ENCODE results near the gene ZIC1. TPM values are rescaled to one million over a fixed set of nuclear protein-coding genes. Genes with fewer than 3 reads are reported as not detected.

The ZIC1 gene
- 2.0 and 3.5 TPM in 2 replicates for total RNA-seq (2014; rRNA removed; shearing (Covaris generic))

DNA sequence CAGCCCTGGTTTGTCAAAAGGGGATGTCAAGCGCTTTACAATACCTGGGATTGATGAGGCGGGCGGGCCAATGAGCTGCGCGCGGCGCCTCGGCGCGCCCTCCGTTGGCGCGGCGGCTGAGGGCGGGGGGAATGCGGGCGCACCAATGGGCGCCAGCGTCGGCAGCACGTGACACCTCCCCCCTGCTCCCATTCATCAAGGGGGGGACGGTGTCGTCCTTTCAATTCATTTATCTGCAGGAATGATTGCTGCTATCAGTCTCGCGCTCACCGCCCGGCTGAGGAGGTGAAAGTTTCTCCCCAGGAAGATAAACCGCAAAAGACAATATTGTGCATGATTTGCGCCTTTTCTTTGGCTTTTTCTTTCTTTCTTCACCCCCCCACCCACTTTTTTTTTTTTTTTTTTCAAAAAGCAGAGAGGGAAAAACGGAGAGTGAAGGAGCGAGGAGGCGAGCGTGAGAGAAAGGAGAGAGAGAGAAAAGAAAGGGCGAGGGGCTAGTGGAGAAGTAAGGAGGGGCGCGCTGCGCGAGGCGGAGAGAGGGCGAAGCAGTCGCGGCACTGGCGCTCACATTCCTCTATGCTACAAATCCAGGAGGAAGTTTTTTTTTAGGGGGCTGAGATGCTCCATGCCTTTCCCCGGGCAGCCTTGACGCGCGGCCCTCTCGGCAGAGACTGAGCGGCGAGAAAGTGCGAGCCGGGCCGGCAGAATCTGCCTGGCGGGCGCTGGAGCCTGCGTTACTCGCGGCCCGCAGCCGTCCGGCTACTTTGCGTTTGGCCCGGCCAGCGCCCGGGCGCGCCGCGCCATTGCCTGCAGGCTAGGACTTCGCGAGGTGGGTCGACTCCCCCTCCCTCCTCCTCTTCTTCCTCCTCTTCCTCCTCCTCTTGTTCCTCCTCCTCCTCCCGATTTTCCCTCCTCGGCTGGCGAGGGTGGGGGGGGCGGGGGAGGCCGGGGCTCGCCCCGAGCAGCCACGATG is at the start of gene ZIC1:
TSS of gene ZIC1 (plus strand) at position 223 of the 973 bp plus-strand sequence. CDS start at position 971, 748 bp downstream.
- peak; percentile 96 for DNase-seq
- Histone ChIP-seq H3K4me3 (ENCODE audit: insufficient read depth, low read depth, low read length) (peak within 1 kb of the TSS; percentile 40), H3K27me3 (ENCODE audit: control insufficient read depth, insufficient read depth, low read length) (peaks cover 95% of the 10 kb centered on the region), H3K36me3 (replicated peaks; ENCODE audit: control insufficient read depth, insufficient read depth, low read length) (no peaks in the 10 kb centered on the region)

GRCh38 chr3:147360051-147360439 is 49.1 kb upstream of the ZIC1 start:
- no peaks in the 10 kb centered on the region for H3K36me3 ChIP-seq (replicated peaks; ENCODE audit: control insufficient read depth, insufficient read depth, low read length)
- no peak overlapping the region for H3K4me3 ChIP-seq (ENCODE audit: insufficient read depth, low read depth, low read length)
- H3K27me3 ChIP-seq (ENCODE audit: control insufficient read depth, insufficient read depth, low read length), result peaks cover 86% of the 10 kb centered on the region
- DNase-seq, result no peak

DNA sequence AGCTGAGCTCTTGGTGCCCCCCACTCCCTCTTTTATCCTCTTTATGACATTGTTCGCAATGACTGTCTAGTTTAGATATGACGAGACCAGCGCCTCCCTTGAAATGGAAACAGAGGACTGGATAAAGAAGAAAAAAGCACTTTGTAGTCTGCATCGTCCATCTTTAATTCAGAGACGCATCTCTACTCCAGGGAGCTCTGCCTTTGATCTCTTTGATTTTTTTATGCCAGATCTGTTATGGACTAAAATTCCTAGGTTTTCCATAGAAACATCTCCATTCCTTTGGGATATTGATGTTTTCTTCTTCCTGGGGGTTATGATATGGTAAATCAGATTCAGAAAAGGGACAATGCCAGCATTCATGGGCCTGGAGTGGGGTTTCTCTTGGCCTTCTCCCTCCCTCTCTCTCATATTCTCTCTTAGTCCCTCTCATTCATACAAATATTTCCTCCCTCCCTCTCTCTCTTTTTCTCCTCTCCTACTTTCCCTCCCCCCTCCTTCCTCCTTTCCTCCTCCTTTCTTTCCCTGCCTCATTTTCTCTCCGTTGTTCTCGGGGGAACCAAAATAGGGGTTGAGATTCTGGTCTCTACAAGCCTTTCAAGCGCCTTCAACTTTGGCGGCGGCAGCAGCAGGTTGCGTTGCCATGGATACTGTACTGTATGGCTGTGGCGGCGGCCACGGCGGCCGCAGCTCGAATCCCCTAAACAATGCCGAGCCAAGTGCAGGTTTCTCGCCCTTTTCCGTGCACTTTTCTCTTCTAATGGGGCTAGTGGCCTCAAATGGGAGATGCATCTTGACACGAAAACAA is 48.3 kb upstream of the ZIC1 start:
- Histone ChIP-seq H3K4me3 (ENCODE audit: insufficient read depth, low read depth, low read length) (no peak overlapping the region), H3K27me3 (ENCODE audit: control insufficient read depth, insufficient read depth, low read length) (peaks cover 86% of the 10 kb centered on the region), H3K36me3 (replicated peaks; ENCODE audit: control insufficient read depth, insufficient read depth, low read length) (no peaks in the 10 kb centered on the region)
- peak; percentile 73 for DNase-seq

- peaks cover 86% of the 10 kb centered on the region for H3K27me3 ChIP-seq (ENCODE audit: control insufficient read depth, insufficient read depth, low read length)
- no peak overlapping the region for H3K4me3 ChIP-seq (ENCODE audit: insufficient read depth, low read depth, low read length)
- peak; percentile 78 for DNase-seq
- H3K36me3 ChIP-seq (replicated peaks; ENCODE audit: control insufficient read depth, insufficient read depth, low read length), result no peaks in the 10 kb centered on the region
Observed at GRCh38 chr3:147361454-147362420, 47.4 kb upstream of the ZIC1 start.

GRCh38 chr3:147364771-147365170 is 44.4 kb upstream of the ZIC1 start:
- Histone ChIP-seq H3K27me3 (ENCODE audit: control insufficient read depth, insufficient read depth, low read length) (peaks cover 86% of the 10 kb centered on the region), H3K4me3 (ENCODE audit: insufficient read depth, low read depth, low read length) (no peak overlapping the region), H3K36me3 (replicated peaks; ENCODE audit: control insufficient read depth, insufficient read depth, low read length) (no peaks in the 10 kb centered on the region)
- DNase-seq, result no peak

GRCh38 chr3:147365196-147366115 is 43.7 kb upstream of the ZIC1 start:
- Histone ChIP-seq H3K4me3 (ENCODE audit: insufficient read depth, low read depth, low read length) (no peak overlapping the region), H3K27me3 (ENCODE audit: control insufficient read depth, insufficient read depth, low read length) (peaks cover 86% of the 10 kb centered on the region), H3K36me3 (replicated peaks; ENCODE audit: control insufficient read depth, insufficient read depth, low read length) (no peaks in the 10 kb centered on the region)
- DNase-seq, result no peak

- Histone ChIP-seq H3K4me3 (ENCODE audit: insufficient read depth, low read depth, low read length) (no peak overlapping the region), H3K36me3 (replicated peaks; ENCODE audit: control insufficient read depth, insufficient read depth, low read length) (no peaks in the 10 kb centered on the region), H3K27me3 (ENCODE audit: control insufficient read depth, insufficient read depth, low read length) (peaks cover 95% of the 10 kb centered on the region)
- no peak for DNase-seq
Observed at GRCh38 chr3:147367676-147368075, 41.5 kb upstream of the ZIC1 start.

DNA sequence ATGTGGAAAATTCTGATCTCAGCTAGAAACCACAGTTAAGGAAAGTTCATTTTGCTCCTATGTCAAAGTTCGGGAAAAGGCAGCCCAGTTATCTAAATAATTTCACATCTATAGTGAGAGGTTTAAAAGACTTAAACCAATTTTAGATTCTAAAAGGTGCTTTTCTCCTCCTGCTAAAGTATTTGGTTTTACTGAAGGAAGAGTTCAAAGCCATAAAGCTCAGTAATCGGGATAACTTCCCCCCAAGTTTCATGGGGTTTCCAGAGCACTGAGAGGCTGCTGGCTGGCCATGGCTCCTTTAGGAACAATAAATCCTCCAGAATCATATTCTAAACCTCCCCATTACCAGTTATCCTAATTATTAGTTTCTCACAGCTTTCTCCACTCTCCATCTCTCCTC is 41.0 kb upstream of the ZIC1 start:
- peaks cover 98% of the 10 kb centered on the region for H3K27me3 ChIP-seq (ENCODE audit: control insufficient read depth, insufficient read depth, low read length)

GRCh38 chr3:147368561-147369221 is 40.5 kb upstream of the ZIC1 start:
- Histone ChIP-seq H3K36me3 (replicated peaks; ENCODE audit: control insufficient read depth, insufficient read depth, low read length) (no peaks in the 10 kb centered on the region), H3K4me3 (ENCODE audit: insufficient read depth, low read depth, low read length) (no peak overlapping the region), H3K27me3 (ENCODE audit: control insufficient read depth, insufficient read depth, low read length) (peaks cover 100% of the 10 kb centered on the region)
- DNase-seq, result no peak

More for the DNA sequence above, 41.0 kb upstream of the ZIC1 start:
- no peak for DNase-seq
- Histone ChIP-seq H3K36me3 (replicated peaks; ENCODE audit: control insufficient read depth, insufficient read depth, low read length) (no peaks in the 10 kb centered on the region), H3K4me3 (ENCODE audit: insufficient read depth, low read depth, low read length) (no peak overlapping the region)

DNA sequence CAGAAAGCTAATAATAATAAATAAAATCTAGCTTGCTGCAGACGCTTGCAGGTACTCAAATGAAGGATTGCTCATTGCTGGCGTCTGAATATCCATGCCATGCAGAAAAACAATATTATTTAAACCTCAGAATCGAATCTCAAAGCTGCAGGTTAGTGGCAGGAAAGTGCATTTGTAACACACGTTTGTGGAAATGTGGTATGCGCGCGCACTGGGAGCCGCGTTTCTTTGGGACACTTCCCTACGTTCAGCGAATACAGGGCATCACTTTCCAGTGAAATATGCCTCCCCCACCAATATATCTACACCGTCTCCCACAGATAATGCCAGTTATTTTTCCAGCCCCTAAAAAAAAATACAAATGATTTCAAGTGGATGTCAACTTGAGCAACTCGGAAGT is 39.9 kb upstream of the ZIC1 start:
- Histone ChIP-seq H3K27me3 (ENCODE audit: control insufficient read depth, insufficient read depth, low read length) (peaks cover 100% of the 10 kb centered on the region), H3K4me3 (ENCODE audit: insufficient read depth, low read depth, low read length) (no peak overlapping the region), H3K36me3 (replicated peaks; ENCODE audit: control insufficient read depth, insufficient read depth, low read length) (no peaks in the 10 kb centered on the region)
- no peak for DNase-seq

- Histone ChIP-seq H3K36me3 (replicated peaks; ENCODE audit: control insufficient read depth, insufficient read depth, low read length) (no peaks in the 10 kb centered on the region), H3K4me3 (ENCODE audit: insufficient read depth, low read depth, low read length) (no peak overlapping the region), H3K27me3 (ENCODE audit: control insufficient read depth, insufficient read depth, low read length) (peaks cover 100% of the 10 kb centered on the region)
- no peak for DNase-seq
Observed at GRCh38 chr3:147369661-147370123, 39.5 kb upstream of the ZIC1 start.

- DNase-seq, result no peak
- Histone ChIP-seq H3K27me3 (ENCODE audit: control insufficient read depth, insufficient read depth, low read length) (peaks cover 100% of the 10 kb centered on the region), H3K36me3 (replicated peaks; ENCODE audit: control insufficient read depth, insufficient read depth, low read length) (no peaks in the 10 kb centered on the region), H3K4me3 (ENCODE audit: insufficient read depth, low read depth, low read length) (no peak overlapping the region)
Observed at GRCh38 chr3:147370349-147370748, 38.8 kb upstream of the ZIC1 start.

DNA sequence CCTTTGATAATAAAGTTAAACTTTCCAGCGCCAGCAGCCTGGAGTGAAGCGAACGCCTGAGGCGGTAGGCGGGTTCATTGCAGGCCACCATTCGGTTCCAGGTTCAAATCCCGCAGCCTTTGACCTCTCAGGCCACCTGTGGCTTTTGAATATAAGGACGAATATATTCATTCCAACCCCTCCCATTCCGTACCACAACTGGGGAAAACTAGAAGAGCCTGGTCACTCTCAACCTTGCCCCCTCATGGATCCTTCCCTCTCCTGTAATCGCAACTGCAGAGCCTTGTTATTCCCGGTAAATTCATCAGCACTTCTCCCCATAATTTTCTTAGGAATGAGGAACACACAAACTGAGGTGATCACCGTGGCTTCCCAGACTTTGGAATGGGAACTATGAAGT is 38.0 kb upstream of the ZIC1 start:
- Histone ChIP-seq H3K4me3 (ENCODE audit: insufficient read depth, low read depth, low read length) (no peak overlapping the region), H3K36me3 (replicated peaks; ENCODE audit: control insufficient read depth, insufficient read depth, low read length) (no peaks in the 10 kb centered on the region), H3K27me3 (ENCODE audit: control insufficient read depth, insufficient read depth, low read length) (peaks cover 100% of the 10 kb centered on the region)
- DNase-seq, result no peak

Data from H7 (cell line).